ENCODE measurements around the gene BPNT1.
"Not testable (repeated sequence)": the region's sequence is repeated elsewhere in the genome, so short reads cannot be mapped to it uniquely, and the experiment has no call there.

DNA sequence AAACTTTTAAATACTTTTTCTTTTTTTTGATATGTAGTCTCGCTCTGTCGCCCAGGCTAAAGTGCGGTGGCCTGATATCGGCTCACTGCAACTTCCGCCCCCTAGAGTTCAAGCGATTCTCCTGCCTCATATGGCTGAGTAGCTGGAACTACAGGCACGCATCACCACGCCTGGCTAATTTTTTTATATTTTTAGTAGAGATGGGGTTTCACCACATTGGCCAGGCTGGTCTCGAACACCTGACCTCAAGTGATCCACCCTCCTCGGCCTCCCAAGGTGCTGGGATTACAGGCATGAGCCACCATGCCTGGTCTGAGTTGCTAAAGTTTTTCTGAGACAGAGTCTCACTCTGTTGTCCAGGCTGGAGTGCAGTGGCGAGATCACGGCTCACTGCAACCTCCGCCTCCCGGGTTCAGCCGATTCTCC is 3.3 kb downstream of the BPNT1 start:
- TF ChIP-seq, protein P1, sequence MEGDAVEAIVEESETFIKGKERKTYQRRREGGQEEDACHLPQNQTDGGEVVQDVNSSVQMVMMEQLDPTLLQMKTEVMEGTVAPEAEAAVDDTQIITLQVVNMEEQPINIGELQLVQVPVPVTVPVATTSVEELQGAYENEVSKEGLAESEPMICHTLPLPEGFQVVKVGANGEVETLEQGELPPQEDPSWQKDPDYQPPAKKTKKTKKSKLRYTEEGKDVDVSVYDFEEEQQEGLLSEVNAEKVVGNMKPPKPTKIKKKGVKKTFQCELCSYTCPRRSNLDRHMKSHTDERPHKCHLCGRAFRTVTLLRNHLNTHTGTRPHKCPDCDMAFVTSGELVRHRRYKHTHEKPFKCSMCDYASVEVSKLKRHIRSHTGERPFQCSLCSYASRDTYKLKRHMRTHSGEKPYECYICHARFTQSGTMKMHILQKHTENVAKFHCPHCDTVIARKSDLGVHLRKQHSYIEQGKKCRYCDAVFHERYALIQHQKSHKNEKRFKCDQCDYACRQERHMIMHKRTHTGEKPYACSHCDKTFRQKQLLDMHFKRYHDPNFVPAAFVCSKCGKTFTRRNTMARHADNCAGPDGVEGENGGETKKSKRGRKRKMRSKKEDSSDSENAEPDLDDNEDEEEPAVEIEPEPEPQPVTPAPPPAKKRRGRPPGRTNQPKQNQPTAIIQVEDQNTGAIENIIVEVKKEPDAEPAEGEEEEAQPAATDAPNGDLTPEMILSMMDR (IDR thresholded peaks at IDR 0.05; ENCODE audit: low read depth, low read length, missing input control): not testable (repeated sequence)
- TF ChIP-seq HNF4G (IDR thresholded peaks at IDR 0.05); GABPA (IDR thresholded peaks at IDR 0.05 in 1 of 2, conservative IDR thresholded peaks at IDR 0.05 in 1 of 2); JUND (IDR thresholded peaks at IDR 0.05): not testable (repeated sequence)
- TF ChIP-seq, protein P2, sequence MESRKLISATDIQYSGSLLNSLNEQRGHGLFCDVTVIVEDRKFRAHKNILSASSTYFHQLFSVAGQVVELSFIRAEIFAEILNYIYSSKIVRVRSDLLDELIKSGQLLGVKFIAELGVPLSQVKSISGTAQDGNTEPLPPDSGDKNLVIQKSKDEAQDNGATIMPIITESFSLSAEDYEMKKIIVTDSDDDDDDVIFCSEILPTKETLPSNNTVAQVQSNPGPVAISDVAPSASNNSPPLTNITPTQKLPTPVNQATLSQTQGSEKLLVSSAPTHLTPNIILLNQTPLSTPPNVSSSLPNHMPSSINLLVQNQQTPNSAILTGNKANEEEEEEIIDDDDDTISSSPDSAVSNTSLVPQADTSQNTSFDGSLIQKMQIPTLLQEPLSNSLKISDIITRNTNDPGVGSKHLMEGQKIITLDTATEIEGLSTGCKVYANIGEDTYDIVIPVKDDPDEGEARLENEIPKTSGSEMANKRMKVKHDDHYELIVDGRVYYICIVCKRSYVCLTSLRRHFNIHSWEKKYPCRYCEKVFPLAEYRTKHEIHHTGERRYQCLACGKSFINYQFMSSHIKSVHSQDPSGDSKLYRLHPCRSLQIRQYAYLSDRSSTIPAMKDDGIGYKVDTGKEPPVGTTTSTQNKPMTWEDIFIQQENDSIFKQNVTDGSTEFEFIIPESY (IDR thresholded peaks at IDR 0.05): not testable (repeated sequence)
- TF ChIP-seq, protein P3, sequence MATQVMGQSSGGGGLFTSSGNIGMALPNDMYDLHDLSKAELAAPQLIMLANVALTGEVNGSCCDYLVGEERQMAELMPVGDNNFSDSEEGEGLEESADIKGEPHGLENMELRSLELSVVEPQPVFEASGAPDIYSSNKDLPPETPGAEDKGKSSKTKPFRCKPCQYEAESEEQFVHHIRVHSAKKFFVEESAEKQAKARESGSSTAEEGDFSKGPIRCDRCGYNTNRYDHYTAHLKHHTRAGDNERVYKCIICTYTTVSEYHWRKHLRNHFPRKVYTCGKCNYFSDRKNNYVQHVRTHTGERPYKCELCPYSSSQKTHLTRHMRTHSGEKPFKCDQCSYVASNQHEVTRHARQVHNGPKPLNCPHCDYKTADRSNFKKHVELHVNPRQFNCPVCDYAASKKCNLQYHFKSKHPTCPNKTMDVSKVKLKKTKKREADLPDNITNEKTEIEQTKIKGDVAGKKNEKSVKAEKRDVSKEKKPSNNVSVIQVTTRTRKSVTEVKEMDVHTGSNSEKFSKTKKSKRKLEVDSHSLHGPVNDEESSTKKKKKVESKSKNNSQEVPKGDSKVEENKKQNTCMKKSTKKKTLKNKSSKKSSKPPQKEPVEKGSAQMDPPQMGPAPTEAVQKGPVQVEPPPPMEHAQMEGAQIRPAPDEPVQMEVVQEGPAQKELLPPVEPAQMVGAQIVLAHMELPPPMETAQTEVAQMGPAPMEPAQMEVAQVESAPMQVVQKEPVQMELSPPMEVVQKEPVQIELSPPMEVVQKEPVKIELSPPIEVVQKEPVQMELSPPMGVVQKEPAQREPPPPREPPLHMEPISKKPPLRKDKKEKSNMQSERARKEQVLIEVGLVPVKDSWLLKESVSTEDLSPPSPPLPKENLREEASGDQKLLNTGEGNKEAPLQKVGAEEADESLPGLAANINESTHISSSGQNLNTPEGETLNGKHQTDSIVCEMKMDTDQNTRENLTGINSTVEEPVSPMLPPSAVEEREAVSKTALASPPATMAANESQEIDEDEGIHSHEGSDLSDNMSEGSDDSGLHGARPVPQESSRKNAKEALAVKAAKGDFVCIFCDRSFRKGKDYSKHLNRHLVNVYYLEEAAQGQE (IDR thresholded peaks at IDR 0.05): not testable (repeated sequence)
